ENCODE data around the gene PHF12.

DNA sequence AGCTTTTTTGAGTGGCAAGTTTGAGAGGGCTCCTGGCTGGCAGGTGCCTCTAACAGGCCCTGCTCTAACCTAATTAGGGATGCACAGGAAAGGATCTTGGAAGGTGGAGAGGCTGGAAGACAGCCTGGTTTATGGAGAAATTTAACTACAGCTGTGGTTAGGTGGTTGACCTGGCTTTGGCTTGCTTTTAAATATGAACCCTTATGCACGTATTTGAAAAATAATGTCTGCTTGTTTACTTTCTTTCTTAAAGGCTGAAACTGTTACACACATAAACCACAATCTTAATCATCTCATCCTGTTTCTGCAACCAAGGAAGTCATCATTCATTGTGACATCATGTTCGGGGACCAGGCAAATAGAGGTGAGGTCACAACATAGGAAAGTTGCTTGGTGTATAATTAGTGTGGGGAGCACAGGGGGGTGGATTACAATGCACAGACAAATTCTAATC lies 25.4 kb downstream of the PHF12 start:
- TF ChIP-seq GATA3 (IDR thresholded peaks at IDR 0.05; ENCODE audit: low read depth, low read length), result no peak
- no peak for TF ChIP-seq GATA2 (IDR thresholded peaks at IDR 0.05; ENCODE audit: low read depth, low read length)

Measured in SH-SY5Y (cell line).